ENCODE data around the gene ARHGAP44.

The ARHGAP44 gene

GRCh38 chr17:12998461-12998860 is 209.2 kb downstream of the ARHGAP44 start:
- DNase-seq, result no peak

- DNase-seq, result no peak
Measured at GRCh38 chr17:12998874-12999273, 209.6 kb downstream of the ARHGAP44 start.

GRCh38 chr17:13000561-13000960 is 211.3 kb downstream of the ARHGAP44 start:
- no peak for DNase-seq

GRCh38 chr17:13001991-13002615 is 212.8 kb downstream of the ARHGAP44 start:
- DNase-seq, result peak; percentile 4

- DNase-seq, result peak; percentile 20
Measured at GRCh38 chr17:13002761-13003453, 213.6 kb downstream of the ARHGAP44 start.

- no peak for DNase-seq
Measured at GRCh38 chr17:13003454-13003851, 214.2 kb downstream of the ARHGAP44 start.

- DNase-seq, result no peak
Measured at GRCh38 chr17:13003927-13004326, 214.6 kb downstream of the ARHGAP44 start.

GRCh38 chr17:13004336-13004735 is 215.0 kb downstream of the ARHGAP44 start:
- no peak for DNase-seq

- no peak for DNase-seq
Measured at GRCh38 chr17:13005530-13005929, 216.2 kb downstream of the ARHGAP44 start.

- DNase-seq, result no peak
Measured at GRCh38 chr17:13008461-13008860, 219.2 kb downstream of the ARHGAP44 start.

- no peak for DNase-seq
Measured at GRCh38 chr17:13010959-13011358, 221.7 kb downstream of the ARHGAP44 start.

GRCh38 chr17:13014801-13015200 is 225.5 kb downstream of the ARHGAP44 start:
- no peak for DNase-seq

GRCh38 chr17:13016881-13017654 is 227.8 kb downstream of the ARHGAP44 start:
- DNase-seq, result no peak

GRCh38 chr17:13017655-13018459 is 228.6 kb downstream of the ARHGAP44 start, which contains the start of gene ELAC2:
ELAC2 (minus strand) TSS chr17:13018027; CDS start chr17:13017947, 80 bp downstream.
- peak; percentile 96 for DNase-seq

GRCh38 chr17:13024016-13024415 is 234.7 kb downstream of the ARHGAP44 start:
- no peak for DNase-seq

- peak; percentile 37 for DNase-seq
Measured at GRCh38 chr17:13024526-13025257, 235.4 kb downstream of the ARHGAP44 start.

- DNase-seq, result no peak
Measured at GRCh38 chr17:13025258-13025627, 235.9 kb downstream of the ARHGAP44 start.

GRCh38 chr17:13025687-13026086 is 236.4 kb downstream of the ARHGAP44 start:
- no peak for DNase-seq

GRCh38 chr17:13027246-13027645 is 237.9 kb downstream of the ARHGAP44 start:
- no peak for DNase-seq

- no peak for DNase-seq
Measured at GRCh38 chr17:13029340-13029739, 240.0 kb downstream of the ARHGAP44 start.

GRCh38 chr17:13030056-13030455 is 240.8 kb downstream of the ARHGAP44 start:
- DNase-seq, result no peak
